GM19397 (cell line): Measurements from ENCODE around the gene CDH18.
"Not testable (repeated sequence)": the region's sequence is repeated elsewhere in the genome, so short reads cannot be mapped to it uniquely, and the experiment has no call there.

Experiments used
- ATAC-seq: cut with Tn5 transposase; IDR thresholded peaks from one replicate; pipeline ENCODE4 v1.9.1; 2021; ENCODE audit warnings: mild to moderate bottlenecking, moderate library complexity; ENCODE audit not compliant: unreplicated experiment

Gene CDH18

GRCh38 chr5:19862711-19863110 is 125.3 kb downstream of the CDH18 start:
- no peak for ATAC-seq

- no peak for ATAC-seq
These were observed 129.0 kb downstream of the CDH18 start for GRCh38 chr5:19859020-19859419.

GRCh38 chr5:19855931-19856330 is 132.1 kb downstream of the CDH18 start:
- ATAC-seq = no peak

- no peak for ATAC-seq
These were observed 132.5 kb downstream of the CDH18 start for GRCh38 chr5:19855453-19855852.

GRCh38 chr5:19855031-19855430 is 133.0 kb downstream of the CDH18 start:
- no peak for ATAC-seq

- ATAC-seq = no peak
These were observed 134.3 kb downstream of the CDH18 start for GRCh38 chr5:19853616-19854240.

- ATAC-seq = no peak
These were observed 150.3 kb downstream of the CDH18 start for GRCh38 chr5:19837536-19838174.

- no peak for ATAC-seq
These were observed 152.6 kb downstream of the CDH18 start for GRCh38 chr5:19835442-19835841.

GRCh38 chr5:19812720-19813119 is 175.3 kb downstream of the CDH18 start:
- not testable (repeated sequence) for ATAC-seq

- no peak for ATAC-seq
These were observed 181.2 kb downstream of the CDH18 start for GRCh38 chr5:19806756-19807155.

- ATAC-seq = no peak
These were observed 185.3 kb downstream of the CDH18 start for GRCh38 chr5:19802686-19803085.

GRCh38 chr5:19795218-19795617 is 192.8 kb downstream of the CDH18 start:
- no peak for ATAC-seq

- ATAC-seq = no peak
These were observed 197.1 kb downstream of the CDH18 start for GRCh38 chr5:19790829-19791466.

GRCh38 chr5:19782566-19782965 is 205.4 kb downstream of the CDH18 start:
- ATAC-seq = no peak

GRCh38 chr5:19777363-19777762 is 210.6 kb downstream of the CDH18 start:
- ATAC-seq = no peak

GRCh38 chr5:19776886-19777285 is 211.1 kb downstream of the CDH18 start:
- not testable (repeated sequence) for ATAC-seq

GRCh38 chr5:19771174-19771835 is 216.7 kb downstream of the CDH18 start:
- ATAC-seq = no peak

GRCh38 chr5:19770396-19770795 is 217.6 kb downstream of the CDH18 start:
- ATAC-seq = no peak

- ATAC-seq = no peak
These were observed 220.0 kb downstream of the CDH18 start for GRCh38 chr5:19767987-19768386.

GRCh38 chr5:19753579-19753978 is 234.4 kb downstream of the CDH18 start:
- no peak for ATAC-seq

- no peak for ATAC-seq
These were observed 236.7 kb downstream of the CDH18 start for GRCh38 chr5:19751326-19751725.

- no peak for ATAC-seq
These were observed 242.8 kb downstream of the CDH18 start for GRCh38 chr5:19745247-19745646.
